PC-3 (cell line): ENCODE measurements around the gene CPVL. TPM values are rescaled to one million over a fixed set of nuclear protein-coding genes. Genes with fewer than 3 reads are reported as not detected.
A peak's percentile ranks its signal among the peaks of the same experiment; 100 is the strongest.

Experiments used
- ATAC-seq: fragments of 200-7000 bp; cut with Tn5 transposase; 2 replicates; pipeline ENCODE4 v1.9.1; 2020; ENCODE audit warnings: mild to moderate bottlenecking, moderate library complexity
- BruUV-seq: library from RNA; stranded (reverse); fragments of 400-500 nt; replicated peaks from 2 replicates; lab custom pipeline; 2021; lab: Mats Ljungman, UMichigan
- CTCF ChIA-PET: fragments of 300-600 bp; sonication (Branson Sonifier 250); formaldehyde crosslinking; loops from one replicate; lab custom pipeline; 2022; ENCODE audit warnings: antibody characterized with exemption; lab: Charles Lee
- POLR2A ChIA-PET: fragments of 300-600 bp; sonication (Branson Sonifier 250); formaldehyde crosslinking; loops from one replicate; lab custom pipeline; 2022; ENCODE audit warnings: antibody characterized with exemption; ENCODE audit not compliant: unreplicated experiment; lab: Charles Lee
- DNase-seq: peaks from one replicate; pipeline ENCODE4 v3.0.0-alpha.2; 2015
- H2AFZ ChIP-seq: fragments of 300-600 bp; sonication (generic); 2 replicates; pipeline ENCODE4 v1.6.0; 2016; ENCODE audit warnings: antibody characterized with exemption, low read length
- H3F3A ChIP-seq: fragments of 300-600 bp; sonication (generic); one replicate; pipeline ENCODE4 v1.6.0; 2017; ENCODE audit warnings: antibody characterized with exemption, low read length, control low read depth, mild to moderate bottlenecking; ENCODE audit not compliant: unreplicated experiment
- H3K27ac ChIP-seq: fragments of 300-600 bp; sonication (generic); 2 replicates; pipeline ENCODE4 v1.5.1; 2016; ENCODE audit warnings: mild to moderate bottlenecking, low read length
- H3K27me3 ChIP-seq: fragments of 300-600 bp; sonication (generic); 2 replicates; pipeline ENCODE4 v1.6.1; 2016; ENCODE audit warnings: low read length, mixed read lengths
- H3K36me3 ChIP-seq: fragments of 300-600 bp; sonication (generic); 2 replicates; pipeline ENCODE4 v1.6.1; 2016; ENCODE audit warnings: low read depth, mixed run types, low read length, mixed read lengths
- H3K4me1 ChIP-seq: fragments of 300-600 bp; sonication (generic); 2 replicates; pipeline ENCODE4 v1.5.1; 2016; ENCODE audit warnings: low read length; ENCODE audit not compliant: insufficient read depth
- H3K4me2 ChIP-seq: fragments of 300-600 bp; sonication (generic); 2 replicates; pipeline ENCODE4 v1.6.0; 2016; ENCODE audit warnings: low read length
- H3K4me3 ChIP-seq: fragments of 300-600 bp; sonication (generic); 2 replicates; pipeline ENCODE4 v1.5.1; 2016; ENCODE audit warnings: mild to moderate bottlenecking, low read length, mixed read lengths
- H3K79me2 ChIP-seq: fragments of 300-600 bp; sonication (generic); 2 replicates; pipeline ENCODE4 v1.6.1; 2017; ENCODE audit warnings: low read length, mixed read lengths
- H3K9ac ChIP-seq: fragments of 300-600 bp; sonication (generic); 2 replicates; pipeline ENCODE4 v1.6.0; 2016; ENCODE audit warnings: mild to moderate bottlenecking, low read length
- H3K9me2 ChIP-seq: fragments of 300-600 bp; sonication (generic); replicated peaks from 2 replicates; pipeline ENCODE4 v1.6.1; 2016; ENCODE audit warnings: mixed run types, low read length, mixed read lengths
- H3K9me3 ChIP-seq: fragments of 300-600 bp; sonication (generic); 2 replicates; pipeline ENCODE4 v1.6.1; 2016; ENCODE audit warnings: low read length, mixed read lengths
- H4K20me1 ChIP-seq: fragments of 300-600 bp; sonication (generic); 2 replicates; pipeline ENCODE4 v1.6.1; 2016; ENCODE audit warnings: low read length, mixed read lengths
- EZH2 ChIP-seq: fragments of 300-600 bp; sonication (generic); IDR thresholded peaks from one replicate; pipeline ENCODE4 v1.6.1; 2017; ENCODE audit warnings: antibody characterized with exemption, mild to moderate bottlenecking, low read length; ENCODE audit not compliant: unreplicated experiment
- EZH2phosphoT487 ChIP-seq: fragments of 300-600 bp; sonication (generic); IDR thresholded peaks from 2 replicates; pipeline ENCODE4 v1.6.1; 2018; ENCODE audit warnings: mild to moderate bottlenecking, antibody characterized with exemption, low read length, borderline replicate concordance
- intact Hi-C: fragments of 100-400 bp; cut with micrococcal nuclease; formaldehyde crosslinking; loops from 2 replicates; pipeline ENCODE4 v1.9.0; 2023
- total RNA-seq: library from RNA; depleted of rRNA; stranded (reverse); fragments of >200 nt; gene quantifications from 2 replicates; pipeline ENCODE4 v1.2.3, GENCODE V29; 2014
- TF ChIP-seq, protein P1 (sequence below): fragments of 300-600 bp; sonication (generic); conservative IDR thresholded peaks from 2 replicates; pipeline ENCODE4 v1.5.1; 2017; ENCODE audit warnings: antibody characterized with exemption, low read depth, mild to moderate bottlenecking, low read length

CPVL gene
- total RNA-seq, 1 experiment from 2014 or later: 14.7 TPM

DNA sequence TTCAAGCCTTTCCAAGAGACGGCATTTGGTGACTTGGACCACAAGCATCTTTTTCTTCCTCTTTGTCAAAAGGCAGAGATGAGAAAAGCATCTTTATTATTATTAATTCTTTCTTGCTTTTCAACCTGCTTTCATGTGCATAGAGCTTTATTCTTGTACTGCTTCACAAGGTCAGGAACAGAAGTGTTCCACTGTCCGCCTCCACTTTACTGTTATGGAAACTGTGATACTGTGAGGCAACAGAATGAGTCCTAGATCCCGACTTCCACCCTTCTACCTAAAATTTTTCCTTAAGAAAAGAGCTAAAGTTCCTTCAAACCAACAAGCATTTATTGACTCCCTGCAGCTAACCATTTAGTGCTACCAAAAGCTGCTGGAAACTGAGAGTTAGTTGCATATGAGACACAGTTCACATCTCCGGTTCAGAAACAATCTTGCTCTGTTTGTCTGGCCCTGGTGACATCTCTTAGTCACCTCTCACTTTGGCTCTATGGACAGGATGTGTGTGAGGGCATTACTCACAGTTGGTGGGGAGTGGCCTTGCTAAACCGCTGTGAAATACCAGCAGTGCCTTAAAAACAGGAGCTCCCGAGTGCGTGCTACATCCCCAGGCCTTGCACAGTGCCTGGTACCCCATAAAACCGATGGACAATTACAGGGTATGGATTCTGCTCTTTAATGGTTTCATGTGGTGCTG, 111.1 kb downstream of the CPVL start:
- H4K20me1 ChIP-seq: no peaks in the 10 kb centered on the region
- no peak for TF ChIP-seq EZH2phosphoT487
- TF ChIP-seq, protein P1, sequence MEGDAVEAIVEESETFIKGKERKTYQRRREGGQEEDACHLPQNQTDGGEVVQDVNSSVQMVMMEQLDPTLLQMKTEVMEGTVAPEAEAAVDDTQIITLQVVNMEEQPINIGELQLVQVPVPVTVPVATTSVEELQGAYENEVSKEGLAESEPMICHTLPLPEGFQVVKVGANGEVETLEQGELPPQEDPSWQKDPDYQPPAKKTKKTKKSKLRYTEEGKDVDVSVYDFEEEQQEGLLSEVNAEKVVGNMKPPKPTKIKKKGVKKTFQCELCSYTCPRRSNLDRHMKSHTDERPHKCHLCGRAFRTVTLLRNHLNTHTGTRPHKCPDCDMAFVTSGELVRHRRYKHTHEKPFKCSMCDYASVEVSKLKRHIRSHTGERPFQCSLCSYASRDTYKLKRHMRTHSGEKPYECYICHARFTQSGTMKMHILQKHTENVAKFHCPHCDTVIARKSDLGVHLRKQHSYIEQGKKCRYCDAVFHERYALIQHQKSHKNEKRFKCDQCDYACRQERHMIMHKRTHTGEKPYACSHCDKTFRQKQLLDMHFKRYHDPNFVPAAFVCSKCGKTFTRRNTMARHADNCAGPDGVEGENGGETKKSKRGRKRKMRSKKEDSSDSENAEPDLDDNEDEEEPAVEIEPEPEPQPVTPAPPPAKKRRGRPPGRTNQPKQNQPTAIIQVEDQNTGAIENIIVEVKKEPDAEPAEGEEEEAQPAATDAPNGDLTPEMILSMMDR: no peak
- TF ChIP-seq EZH2: no peak
- peak; percentile 93 for DNase-seq
- H3K4me2 ChIP-seq: peak overlapping the region; percentile 70
- peak overlapping the region; percentile 53 for H2AFZ ChIP-seq
- ATAC-seq: peak; percentile 96
- H3K9me2 ChIP-seq: no peaks in the 10 kb centered on the region
- no peaks in the 10 kb centered on the region for H3K36me3 ChIP-seq
- no peaks in the 10 kb centered on the region for H3K9me3 ChIP-seq
- H3K27me3 ChIP-seq: no peaks in the 10 kb centered on the region
- CTCF ChIA-PET: interaction anchor here (0.5 to 1.4 kb wide), 4 partner anchors 66 to 115 kb away, joined by 3 to 8 read pairs (median 4); no protein-coding TSS in a partner anchor
- POLR2A ChIA-PET: interaction anchor here (0.6 kb wide), 3 partner anchors 87 to 111 kb away, joined by 3 read pairs; no protein-coding TSS in a partner anchor
- BruUV-seq: no TSS peak
- intact Hi-C loops: loop anchor here (5.0 kb wide), 1 partner anchor 73 kb away; no protein-coding TSS in a partner anchor
- no peak overlapping the region; the same call in 1 of the 2 replicates for H3K4me3 ChIP-seq
- H3K27ac ChIP-seq: peak overlapping the region; percentile 80
- peak overlapping the region; percentile 26 for H3K9ac ChIP-seq
- no peaks in the 10 kb centered on the region for H3F3A ChIP-seq
- H3K79me2 ChIP-seq: no peaks in the 10 kb centered on the region
- peaks cover 43% of the 10 kb centered on the region for H3K4me1 ChIP-seq

DNA sequence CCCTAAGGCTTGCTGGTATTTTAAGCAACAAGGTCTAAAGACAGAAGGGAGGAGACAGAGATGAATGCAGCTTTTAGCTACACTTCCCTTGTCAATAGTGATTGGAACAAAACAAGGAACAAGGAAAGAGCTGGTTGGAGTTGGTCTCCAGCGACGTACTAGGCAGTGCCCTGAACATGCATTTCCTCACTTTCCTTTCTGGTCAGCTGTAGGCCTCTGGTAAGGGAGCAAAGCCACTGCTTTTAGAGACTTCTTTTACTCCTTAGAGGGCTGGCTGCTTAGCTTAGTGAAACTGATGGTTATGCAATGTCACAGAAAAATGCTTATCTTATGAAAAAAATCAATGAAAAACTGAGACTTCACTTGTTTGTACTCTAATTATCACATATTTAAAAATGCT, 112.8 kb downstream of the CPVL start:
- H3K79me2 ChIP-seq: no peaks in the 10 kb centered on the region
- CTCF ChIA-PET: no interaction called here
- intact Hi-C loops: no loop called here
- no peaks in the 10 kb centered on the region for H4K20me1 ChIP-seq
- no peak overlapping the region for H2AFZ ChIP-seq
- no peak overlapping the region for H3K9ac ChIP-seq
- no peak for ATAC-seq
- DNase-seq: no peak
- no peak overlapping the region for H3K27ac ChIP-seq
- no peak overlapping the region for H3K4me3 ChIP-seq
- H3K36me3 ChIP-seq: no peaks in the 10 kb centered on the region
- no TSS peak for BruUV-seq
- H3K27me3 ChIP-seq: no peaks in the 10 kb centered on the region
- no peaks in the 10 kb centered on the region for H3F3A ChIP-seq
- TF ChIP-seq EZH2 (no peak), EZH2phosphoT487 (no peak)
- TF ChIP-seq, protein P1: no peak
- H3K9me3 ChIP-seq: no peaks in the 10 kb centered on the region
- no peaks in the 10 kb centered on the region for H3K9me2 ChIP-seq
- H3K4me1 ChIP-seq: peaks cover 30% of the 10 kb centered on the region
- POLR2A ChIA-PET: no interaction called here
- H3K4me2 ChIP-seq: no peak overlapping the region

DNA sequence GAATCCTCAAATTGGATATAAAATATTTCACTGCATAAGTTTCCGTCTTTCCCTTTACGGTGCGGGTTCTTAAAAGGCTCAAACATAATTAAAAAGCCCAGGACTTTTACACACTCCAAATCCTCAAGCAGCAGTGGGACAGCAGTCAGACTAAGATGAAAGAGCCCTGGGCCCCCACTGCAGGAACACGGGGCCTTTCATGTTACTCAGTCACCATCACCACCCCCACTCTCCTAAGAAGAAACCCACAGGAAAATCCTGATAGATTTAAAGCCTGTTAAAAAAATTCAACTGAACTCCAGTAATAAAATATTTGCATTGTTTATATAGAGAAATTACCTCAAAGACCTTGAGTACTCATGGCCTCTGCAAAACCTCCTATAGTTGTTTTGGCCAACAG, 114.2 kb downstream of the CPVL start:
- CTCF ChIA-PET: no interaction called here
- Histone ChIP-seq H3F3A (no peaks in the 10 kb centered on the region), H3K9ac (no peak overlapping the region), H3K4me1 (peaks cover 18% of the 10 kb centered on the region), H3K4me3 (no peak overlapping the region), H3K27me3 (no peaks in the 10 kb centered on the region), H4K20me1 (no peaks in the 10 kb centered on the region), H2AFZ (no peak overlapping the region), H3K36me3 (no peaks in the 10 kb centered on the region), H3K9me2 (no peaks in the 10 kb centered on the region), H3K27ac (no peak overlapping the region), H3K9me3 (no peaks in the 10 kb centered on the region), H3K4me2 (no peak overlapping the region), H3K79me2 (no peaks in the 10 kb centered on the region)
- intact Hi-C loops: no loop called here
- POLR2A ChIA-PET: no interaction called here
- ATAC-seq (no peak), DNase-seq (no peak)
- TF ChIP-seq, protein P1: no peak
- TF ChIP-seq EZH2phosphoT487 (no peak), EZH2 (no peak)
- BruUV-seq: no TSS peak
